ENCODE results near the gene FUS.

DNA sequence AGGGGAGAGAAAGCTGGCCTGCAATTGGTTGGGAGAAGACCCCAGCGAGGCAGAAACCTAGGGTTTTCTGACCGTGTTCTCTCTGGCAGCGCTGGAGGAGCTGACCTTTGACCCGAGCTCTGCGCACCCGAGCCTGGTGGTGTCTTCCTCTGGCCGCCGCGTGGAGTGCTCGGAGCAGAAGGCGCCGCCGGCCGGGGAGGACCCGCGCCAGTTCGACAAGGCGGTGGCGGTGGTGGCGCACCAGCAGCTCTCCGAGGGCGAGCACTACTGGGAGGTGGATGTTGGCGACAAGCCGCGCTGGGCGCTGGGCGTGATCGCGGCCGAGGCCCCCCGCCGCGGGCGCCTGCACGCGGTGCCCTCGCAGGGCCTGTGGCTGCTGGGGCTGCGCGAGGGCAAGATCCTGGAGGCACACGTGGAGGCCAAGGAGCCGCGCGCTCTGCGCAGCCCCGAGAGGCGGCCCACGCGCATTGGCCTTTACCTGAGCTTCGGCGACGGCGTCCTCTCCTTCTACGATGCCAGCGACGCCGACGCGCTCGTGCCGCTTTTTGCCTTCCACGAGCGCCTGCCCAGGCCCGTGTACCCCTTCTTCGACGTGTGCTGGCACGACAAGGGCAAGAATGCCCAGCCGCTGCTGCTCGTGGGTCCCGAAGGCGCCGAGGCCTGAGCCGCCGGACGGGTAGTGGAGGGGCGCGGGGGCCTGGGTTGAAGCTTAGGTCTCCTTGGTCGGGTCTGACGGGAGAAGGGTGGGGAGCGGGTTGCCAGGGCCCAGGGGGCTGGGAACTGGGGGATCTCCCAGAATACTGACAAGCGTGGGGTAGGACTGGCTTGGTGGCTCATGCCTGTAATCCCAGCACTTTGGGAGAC is 44.4 kb downstream of the FUS start:
- TF ChIP-seq POLR2A (IDR thresholded peaks at IDR 0.05) = no peak
- TF ChIP-seq, protein P1, sequence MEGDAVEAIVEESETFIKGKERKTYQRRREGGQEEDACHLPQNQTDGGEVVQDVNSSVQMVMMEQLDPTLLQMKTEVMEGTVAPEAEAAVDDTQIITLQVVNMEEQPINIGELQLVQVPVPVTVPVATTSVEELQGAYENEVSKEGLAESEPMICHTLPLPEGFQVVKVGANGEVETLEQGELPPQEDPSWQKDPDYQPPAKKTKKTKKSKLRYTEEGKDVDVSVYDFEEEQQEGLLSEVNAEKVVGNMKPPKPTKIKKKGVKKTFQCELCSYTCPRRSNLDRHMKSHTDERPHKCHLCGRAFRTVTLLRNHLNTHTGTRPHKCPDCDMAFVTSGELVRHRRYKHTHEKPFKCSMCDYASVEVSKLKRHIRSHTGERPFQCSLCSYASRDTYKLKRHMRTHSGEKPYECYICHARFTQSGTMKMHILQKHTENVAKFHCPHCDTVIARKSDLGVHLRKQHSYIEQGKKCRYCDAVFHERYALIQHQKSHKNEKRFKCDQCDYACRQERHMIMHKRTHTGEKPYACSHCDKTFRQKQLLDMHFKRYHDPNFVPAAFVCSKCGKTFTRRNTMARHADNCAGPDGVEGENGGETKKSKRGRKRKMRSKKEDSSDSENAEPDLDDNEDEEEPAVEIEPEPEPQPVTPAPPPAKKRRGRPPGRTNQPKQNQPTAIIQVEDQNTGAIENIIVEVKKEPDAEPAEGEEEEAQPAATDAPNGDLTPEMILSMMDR (IDR thresholded peaks at IDR 0.05) = no peak

All from adrenal gland (tissue), 5 donors.